Coronary artery (tissue), 2 donors: Measurements from ENCODE around the gene SRCAP.
"Not testable (repeated sequence)": the region's sequence is repeated elsewhere in the genome, so short reads cannot be mapped to it uniquely, and the experiment has no call there.

Source experiments
- DNase-seq: peaks from one replicate; pipeline ENCODE4 v3.0.0-alpha.2; 2017; ENCODE audit warnings: low spot score
- H3K27ac ChIP-seq, 2 donors: fragments of 200-600 bp; sonication (generic); one replicate each; pipeline ENCODE4 v1.5.1; 2016 to 2019
- H3K4me3 ChIP-seq: fragments of 200-600 bp; sonication (generic); 2 replicates; pipeline ENCODE4 v1.5.1; 2016; ENCODE audit warnings: mild to moderate bottlenecking, moderate library complexity
- TF ChIP-seq, protein P1 (sequence below): fragments of 200-600 bp; sonication (generic); IDR thresholded peaks from one replicate; pipeline ENCODE4 v1.5.1; 2019; ENCODE audit warnings: antibody characterized with exemption

SRCAP gene

DNA sequence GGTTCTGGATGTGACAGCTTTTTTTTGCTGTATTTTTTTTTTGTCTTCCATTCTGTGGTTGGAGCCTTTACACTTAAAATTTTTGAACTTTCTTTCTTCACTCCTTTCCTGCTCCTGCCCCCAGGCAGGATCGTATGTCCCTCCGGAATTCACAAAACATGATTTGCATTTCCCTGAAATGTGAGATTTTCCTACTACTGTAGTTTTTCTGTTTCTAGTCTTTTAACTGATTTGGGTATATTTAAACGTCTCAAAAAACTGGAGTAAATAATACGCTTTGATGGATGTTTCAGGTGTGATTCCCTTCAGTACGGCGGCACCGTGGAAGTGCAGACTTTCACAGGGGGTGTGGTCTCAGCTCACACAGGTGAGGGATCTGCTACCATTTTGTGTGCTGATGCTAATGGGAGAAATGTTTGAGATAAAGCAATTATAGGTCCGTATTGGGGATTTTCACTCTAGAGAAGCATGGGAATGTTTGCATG lies 686 bp downstream of the SRCAP start:
- TF ChIP-seq, protein P1, sequence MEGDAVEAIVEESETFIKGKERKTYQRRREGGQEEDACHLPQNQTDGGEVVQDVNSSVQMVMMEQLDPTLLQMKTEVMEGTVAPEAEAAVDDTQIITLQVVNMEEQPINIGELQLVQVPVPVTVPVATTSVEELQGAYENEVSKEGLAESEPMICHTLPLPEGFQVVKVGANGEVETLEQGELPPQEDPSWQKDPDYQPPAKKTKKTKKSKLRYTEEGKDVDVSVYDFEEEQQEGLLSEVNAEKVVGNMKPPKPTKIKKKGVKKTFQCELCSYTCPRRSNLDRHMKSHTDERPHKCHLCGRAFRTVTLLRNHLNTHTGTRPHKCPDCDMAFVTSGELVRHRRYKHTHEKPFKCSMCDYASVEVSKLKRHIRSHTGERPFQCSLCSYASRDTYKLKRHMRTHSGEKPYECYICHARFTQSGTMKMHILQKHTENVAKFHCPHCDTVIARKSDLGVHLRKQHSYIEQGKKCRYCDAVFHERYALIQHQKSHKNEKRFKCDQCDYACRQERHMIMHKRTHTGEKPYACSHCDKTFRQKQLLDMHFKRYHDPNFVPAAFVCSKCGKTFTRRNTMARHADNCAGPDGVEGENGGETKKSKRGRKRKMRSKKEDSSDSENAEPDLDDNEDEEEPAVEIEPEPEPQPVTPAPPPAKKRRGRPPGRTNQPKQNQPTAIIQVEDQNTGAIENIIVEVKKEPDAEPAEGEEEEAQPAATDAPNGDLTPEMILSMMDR, result no peak
- H3K27ac ChIP-seq, result peak overlapping the region; percentile 100
- DNase-seq, result no peak
- peak overlapping the region; percentile 100 for H3K4me3 ChIP-seq

DNA sequence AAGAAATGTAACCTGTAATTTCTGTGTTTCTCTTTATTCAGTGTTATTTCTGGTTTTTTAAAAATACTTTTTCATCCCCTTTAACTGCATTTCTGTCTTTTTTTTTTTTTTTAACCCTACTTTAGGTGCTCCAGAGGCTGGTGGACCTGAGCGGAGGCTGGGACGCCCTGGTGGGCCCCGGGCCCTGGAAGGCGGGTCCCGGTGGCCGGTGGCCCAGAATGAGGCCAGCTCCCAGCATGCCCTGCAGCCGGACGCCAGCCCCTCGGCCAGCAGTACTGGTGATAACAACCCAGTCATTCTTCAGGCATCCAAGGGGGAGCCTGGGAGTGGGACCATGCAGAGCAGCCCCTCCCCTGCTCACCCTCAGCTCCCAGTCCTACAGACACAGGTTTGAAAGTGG lies 1.5 kb downstream of the SRCAP start:
- DNase-seq, result no peak
- TF ChIP-seq, protein P1, result no peak
- no peak overlapping the region for H3K27ac ChIP-seq
- H3K4me3 ChIP-seq, result no peak overlapping the region

DNA sequence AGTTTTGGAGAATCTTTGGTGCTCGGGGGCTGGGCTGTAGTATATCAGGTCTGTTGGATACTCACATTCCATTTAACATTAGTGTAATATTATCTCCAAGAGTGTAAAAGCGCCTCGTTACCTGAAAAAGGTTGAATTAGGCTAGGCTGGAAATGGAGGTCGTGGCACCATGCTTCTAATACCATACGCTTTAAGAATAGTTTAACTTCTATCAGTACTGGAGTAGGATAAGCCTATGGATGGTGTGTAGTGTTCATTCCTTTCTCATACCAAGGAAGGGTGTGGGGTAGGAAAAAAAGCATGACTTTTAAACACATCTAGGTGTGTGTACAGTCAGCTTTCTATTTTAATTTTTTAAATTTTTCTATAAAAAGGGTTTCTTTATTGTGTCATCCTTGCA lies 2.0 kb downstream of the SRCAP start:
- Histone ChIP-seq H3K4me3 (no peak overlapping the region), H3K27ac (no peak overlapping the region)
- no peak for DNase-seq
- TF ChIP-seq, protein P1, result no peak

DNA sequence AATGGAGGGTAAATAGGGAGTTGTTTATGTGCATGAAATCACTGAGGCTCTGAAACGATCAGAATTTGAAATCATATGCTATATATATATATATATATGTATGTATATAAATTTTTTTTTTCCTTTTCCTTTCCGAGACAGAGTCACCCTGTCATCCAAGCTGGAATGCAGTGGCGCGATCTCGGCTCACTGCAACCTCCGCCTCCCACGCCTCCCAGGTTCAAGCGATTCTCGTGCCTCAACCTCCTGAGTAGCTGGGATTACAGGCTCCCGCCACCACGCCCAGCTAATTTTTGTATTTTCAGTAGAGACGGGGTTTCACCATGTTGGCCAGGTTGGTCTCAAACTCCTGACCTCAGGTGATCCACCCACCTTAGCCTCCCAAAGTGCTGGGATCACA lies 4.1 kb downstream of the SRCAP start:
- H3K27ac ChIP-seq, H3K4me3 ChIP-seq, DNase-seq: not testable (repeated sequence)

DNA sequence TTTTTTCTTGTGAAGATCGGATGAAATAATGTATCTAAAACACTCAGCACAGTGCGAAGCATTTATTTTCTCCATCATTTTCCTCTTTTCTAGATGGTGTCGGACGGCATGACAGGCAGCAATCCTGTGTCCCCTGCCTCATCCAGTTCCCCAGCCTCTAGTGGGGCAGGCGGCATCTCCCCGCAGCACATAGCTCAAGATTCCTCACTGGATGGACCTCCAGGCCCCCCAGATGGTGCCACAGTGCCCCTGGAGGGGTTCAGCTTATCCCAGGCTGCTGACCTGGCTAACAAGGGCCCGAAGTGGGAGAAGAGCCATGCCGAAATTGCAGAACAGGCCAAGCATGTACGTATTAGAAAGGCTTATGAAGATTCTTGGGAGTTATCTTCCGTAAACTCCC lies 5.0 kb downstream of the SRCAP start:
- DNase-seq, result no peak
- H3K27ac ChIP-seq, result no peak overlapping the region
- no peak overlapping the region for H3K4me3 ChIP-seq
- TF ChIP-seq, protein P1, result no peak

DNA sequence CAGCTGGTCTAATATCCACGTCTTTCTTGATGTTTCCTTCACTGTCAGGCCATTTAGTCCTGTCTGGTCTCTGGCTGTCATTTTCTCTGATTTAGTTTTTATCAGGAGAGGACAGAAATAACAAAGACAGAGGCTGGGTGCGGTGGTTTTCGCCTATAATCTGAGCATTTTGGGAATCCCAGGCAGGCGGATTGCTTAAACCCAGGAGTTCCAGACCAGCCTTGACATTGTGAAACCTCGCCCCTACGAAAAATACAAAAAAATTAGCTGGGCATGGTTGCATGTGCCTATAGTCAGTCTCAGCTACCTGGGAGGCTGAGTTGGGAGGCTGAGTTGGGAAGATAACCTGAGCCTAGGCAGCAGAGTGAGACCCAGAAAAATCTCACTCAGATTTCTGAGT lies 7.1 kb downstream of the SRCAP start:
- H3K27ac ChIP-seq, result no peak overlapping the region
- no peak for DNase-seq
- TF ChIP-seq, protein P1, result no peak

DNA sequence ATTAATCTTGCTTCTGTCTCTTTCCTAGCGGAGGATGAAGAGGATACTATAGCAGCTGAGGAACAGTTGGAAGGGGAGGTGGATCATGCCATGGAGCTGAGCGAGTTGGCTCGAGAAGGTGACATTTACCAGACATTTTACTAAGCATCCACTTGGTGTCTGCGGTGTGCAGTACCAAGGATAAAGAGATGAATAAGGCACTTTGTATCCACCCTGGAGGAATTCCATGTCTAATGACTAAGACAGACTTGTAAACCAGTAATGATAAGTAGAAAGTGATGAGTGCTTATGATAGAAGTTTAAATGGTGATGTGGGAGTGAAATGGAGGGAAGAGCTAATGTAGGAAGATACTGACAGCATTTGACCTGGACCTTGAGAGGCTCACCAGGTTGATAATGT lies 12.0 kb downstream of the SRCAP start:
- TF ChIP-seq, protein P1, result no peak
- no peak overlapping the region for H3K27ac ChIP-seq
- no peak overlapping the region for H3K4me3 ChIP-seq
- no peak for DNase-seq

More for the DNA sequence above, 7.1 kb downstream of the SRCAP start:
- H3K4me3 ChIP-seq, result no peak overlapping the region

DNA sequence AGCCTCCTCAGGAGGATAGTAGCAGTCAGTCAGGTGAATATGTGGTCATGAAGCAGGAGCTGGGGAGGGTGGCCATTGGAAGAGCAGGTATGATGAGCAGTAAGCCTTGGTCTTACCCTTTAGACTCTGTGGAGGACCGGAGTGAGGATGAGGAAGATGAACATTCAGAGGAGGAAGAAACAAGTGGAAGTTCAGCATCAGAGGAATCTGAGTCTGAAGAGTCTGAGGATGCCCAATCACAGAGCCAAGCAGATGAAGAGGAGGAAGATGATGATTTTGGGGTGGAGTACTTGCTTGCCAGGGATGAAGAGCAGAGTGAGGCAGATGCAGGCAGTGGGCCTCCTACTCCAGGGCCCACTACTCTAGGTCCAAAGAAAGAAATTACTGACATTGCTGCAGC lies 12.7 kb downstream of the SRCAP start:
- H3K27ac ChIP-seq, result no peak overlapping the region
- TF ChIP-seq, protein P1, result no peak
- no peak overlapping the region for H3K4me3 ChIP-seq
- DNase-seq, result no peak
